Dedifferentiated amniotic fluid mesenchymal stem cell (primary cell): ENCODE data around the gene SF3B2.

ENCODE experiments used
- DNase-seq: peaks from one replicate; pipeline ENCODE4 v3.0.0-alpha.2; 2016; ENCODE audit errors: extremely low spot score

SF3B2 gene

DNA sequence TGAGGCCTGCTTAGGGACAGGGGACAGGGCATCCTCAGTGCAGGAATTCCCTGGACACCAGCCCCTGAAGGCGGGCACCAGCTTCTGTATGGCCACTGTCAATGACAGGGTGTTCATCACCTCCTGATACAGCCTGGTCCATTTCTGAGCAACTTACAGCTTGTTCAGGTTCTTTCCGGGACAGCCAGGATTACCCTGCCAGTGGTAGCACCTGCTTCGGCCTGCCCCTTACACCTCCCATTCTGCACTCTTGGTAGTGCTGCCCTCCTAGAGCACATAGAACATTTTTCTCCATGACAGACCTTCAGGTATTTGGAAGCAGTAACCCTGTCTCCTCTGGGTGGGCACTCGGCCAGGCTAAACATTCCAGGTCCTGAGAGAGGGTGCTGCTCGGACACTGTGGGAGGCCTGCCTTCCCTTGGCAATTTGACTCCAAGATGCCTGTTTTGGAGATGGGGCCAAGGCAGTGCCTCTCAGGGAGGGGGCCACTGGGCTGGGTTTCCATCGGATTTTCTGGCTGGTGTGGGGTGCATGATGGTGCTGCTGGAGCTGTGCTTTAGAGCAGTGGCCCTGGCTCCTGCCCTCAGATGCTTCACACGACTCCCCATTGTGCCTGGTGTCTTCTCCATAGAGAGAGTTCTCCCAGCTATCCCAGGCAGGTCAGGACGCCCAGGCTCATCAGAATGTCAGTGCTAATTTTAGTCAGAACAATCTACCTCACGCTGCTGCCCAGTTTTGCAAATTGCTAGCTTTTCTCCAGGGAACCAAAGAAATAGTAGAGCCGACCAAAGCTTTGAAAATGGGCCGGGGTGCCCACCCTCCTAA lies 4.4 kb upstream of the SF3B2 start:
- DNase-seq, result no peak

GRCh38 chr11:66048547-66049323 lies 3.4 kb upstream of the SF3B2 start, which contains the start of gene GAL3ST3:
Gene GAL3ST3, minus strand, starts transcription at chr11:66049161. Its CDS starts 3,746 bp downstream, at chr11:66045415.
- no peak for DNase-seq

DNA sequence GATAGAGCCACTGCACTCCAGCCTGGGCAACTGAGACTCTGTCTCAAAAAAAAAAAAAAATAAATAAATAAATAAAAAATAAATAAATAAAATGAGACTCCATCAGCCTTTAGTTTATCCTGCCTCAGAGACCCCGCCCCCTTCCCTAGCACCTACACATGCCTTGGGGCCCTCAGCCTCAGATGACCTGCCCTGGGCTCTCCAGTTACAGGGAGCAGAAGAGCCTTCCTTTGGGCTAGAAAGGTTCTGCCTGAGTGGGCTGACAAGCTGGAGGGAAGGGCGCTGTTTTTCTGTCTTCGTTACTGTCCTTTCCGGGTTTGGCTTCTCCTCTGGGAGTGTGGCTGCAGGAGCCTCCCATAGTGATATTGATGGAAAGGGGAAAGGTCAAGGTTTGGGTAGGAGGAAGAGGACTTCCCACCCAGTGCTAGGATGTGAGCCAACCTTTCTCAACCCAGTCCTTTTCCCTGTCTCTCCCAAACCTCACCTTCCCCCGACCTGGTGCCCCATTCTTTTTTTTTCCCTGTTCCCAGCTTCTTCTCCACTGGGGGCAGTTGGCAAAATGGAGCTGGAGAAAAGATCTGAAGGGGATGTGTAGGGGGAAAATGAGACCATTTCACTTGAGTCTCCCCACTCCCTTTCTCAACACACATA lies 1.5 kb upstream of the SF3B2 start:
- no peak for DNase-seq

GRCh38 chr11:66051371-66051765 lies 796 bp upstream of the SF3B2 start:
- DNase-seq, result no peak

DNA sequence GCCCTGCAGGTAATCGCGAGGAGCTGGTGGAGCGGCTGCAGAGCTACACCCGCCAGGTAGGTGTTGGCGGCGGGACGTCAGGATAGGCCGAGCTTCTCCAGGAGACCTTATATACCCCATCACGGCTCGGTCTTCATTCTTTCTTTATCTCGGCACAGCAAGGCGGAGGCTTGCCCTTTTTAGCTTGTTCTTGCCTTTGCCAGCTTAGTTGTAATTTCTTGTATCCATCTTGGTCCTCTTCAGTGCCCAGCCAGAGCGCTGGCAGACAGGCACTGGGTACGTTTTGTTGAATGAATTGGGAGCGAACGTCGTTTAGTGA lies 459 bp downstream of the SF3B2 start:
- no peak for DNase-seq

GRCh38 chr11:66055021-66055420 lies 2.9 kb downstream of the SF3B2 start:
- no peak for DNase-seq

GRCh38 chr11:66056501-66056900 lies 4.3 kb downstream of the SF3B2 start:
- DNase-seq, result no peak

- DNase-seq, result no peak
Measured at GRCh38 chr11:66059966-66060680, 8.0 kb downstream of the SF3B2 start.

GRCh38 chr11:66061268-66061667 lies 9.1 kb downstream of the SF3B2 start:
- DNase-seq, result no peak

DNA sequence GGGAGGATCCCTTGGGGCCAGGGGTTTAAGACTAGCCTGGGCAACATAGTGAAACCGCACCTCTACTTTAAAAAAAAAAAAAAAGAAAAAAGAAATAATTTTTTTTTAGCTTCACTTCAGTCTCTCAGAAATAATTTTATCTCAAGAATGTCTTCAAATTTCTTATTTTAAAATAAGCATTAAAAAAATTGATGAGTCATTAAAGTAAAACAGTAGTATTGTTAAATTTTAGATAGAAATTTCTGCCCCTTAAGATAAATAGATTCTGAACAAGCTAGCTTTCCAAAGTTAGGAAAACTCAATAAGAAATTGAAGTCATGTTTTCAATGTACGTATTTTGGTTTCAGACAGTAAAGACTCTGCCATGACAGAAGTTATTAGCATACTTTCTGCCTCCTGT lies 10.2 kb downstream of the SF3B2 start:
- no peak for DNase-seq

- DNase-seq, result no peak
Measured at GRCh38 chr11:66063900-66064299, 11.7 kb downstream of the SF3B2 start.

DNA sequence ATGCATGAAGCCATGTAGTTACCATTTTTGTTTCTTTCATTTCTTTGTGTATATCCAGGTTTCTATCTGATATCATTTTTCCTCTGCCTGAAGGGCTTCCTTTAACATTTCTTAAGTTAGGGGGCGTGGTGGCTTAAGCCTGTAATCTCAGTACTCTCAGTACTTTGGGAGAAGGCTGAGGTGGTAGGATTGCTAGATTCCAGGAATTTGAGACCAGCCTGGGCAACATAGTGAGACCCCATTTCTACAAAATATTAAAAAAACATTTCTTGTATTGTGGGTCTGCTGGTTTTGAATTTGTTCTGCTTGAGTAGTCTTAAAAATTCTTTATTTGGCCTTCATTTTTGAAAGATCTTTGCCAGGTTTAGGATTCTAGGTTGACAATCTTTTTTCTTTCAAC lies 12.4 kb downstream of the SF3B2 start:
- DNase-seq, result no peak

DNA sequence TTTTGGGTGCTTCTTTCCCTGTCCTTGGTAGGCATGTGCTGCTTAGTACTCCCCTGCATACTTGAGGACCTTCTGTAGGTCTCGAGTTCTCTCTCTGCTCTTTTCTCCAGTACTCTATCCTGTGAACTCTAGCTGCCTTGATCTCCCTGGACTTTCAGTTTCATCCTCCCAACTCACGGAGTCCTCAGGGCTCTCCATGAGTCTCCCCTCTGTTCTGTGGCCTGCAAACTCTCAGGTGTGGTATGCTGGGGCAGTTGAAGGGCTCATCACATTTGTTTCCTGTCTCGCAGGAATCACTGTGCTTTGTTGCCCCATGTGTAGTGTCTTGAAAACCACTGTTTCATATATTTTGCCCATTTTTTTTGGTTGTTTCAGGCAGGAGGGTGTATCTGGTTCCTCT lies 14.6 kb downstream of the SF3B2 start:
- DNase-seq, result no peak

- no peak for DNase-seq
Measured at GRCh38 chr11:66067640-66068039, 15.5 kb downstream of the SF3B2 start.

DNA sequence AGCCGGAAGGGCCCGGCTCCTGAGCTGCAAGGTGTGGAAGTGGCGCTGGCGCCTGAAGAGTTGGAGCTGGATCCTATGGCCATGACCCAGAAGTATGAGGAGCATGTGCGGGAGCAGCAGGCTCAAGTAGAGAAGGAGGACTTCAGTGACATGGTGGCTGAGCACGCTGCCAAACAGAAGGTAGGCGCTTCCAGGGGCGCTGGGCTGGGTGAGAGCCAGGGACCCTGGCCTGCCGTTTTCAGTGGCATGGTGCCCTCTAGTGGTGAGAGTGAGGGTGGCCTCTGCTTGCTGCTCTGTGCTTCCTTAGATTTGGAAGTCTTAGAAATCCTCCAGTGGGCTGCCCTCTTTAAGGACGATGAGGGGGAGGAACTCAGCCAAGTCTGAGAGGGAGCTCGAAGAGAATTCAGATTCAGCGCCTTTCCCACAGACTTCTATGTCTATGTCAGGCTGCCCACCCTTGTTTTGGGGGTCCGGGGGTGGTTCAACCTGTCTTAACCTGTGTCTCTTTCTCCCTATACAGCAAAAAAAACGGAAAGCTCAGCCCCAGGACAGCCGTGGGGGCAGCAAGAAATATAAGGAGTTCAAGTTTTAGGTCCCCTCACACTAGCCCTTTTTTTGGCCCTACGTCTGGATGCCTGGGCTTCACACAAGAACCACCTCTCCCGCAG lies 16.1 kb downstream of the SF3B2 start:
- peak; percentile 69 for DNase-seq

- DNase-seq, result peak; percentile 45
Measured at GRCh38 chr11:66068923-66069714, 17.0 kb downstream of the SF3B2 start.

DNA sequence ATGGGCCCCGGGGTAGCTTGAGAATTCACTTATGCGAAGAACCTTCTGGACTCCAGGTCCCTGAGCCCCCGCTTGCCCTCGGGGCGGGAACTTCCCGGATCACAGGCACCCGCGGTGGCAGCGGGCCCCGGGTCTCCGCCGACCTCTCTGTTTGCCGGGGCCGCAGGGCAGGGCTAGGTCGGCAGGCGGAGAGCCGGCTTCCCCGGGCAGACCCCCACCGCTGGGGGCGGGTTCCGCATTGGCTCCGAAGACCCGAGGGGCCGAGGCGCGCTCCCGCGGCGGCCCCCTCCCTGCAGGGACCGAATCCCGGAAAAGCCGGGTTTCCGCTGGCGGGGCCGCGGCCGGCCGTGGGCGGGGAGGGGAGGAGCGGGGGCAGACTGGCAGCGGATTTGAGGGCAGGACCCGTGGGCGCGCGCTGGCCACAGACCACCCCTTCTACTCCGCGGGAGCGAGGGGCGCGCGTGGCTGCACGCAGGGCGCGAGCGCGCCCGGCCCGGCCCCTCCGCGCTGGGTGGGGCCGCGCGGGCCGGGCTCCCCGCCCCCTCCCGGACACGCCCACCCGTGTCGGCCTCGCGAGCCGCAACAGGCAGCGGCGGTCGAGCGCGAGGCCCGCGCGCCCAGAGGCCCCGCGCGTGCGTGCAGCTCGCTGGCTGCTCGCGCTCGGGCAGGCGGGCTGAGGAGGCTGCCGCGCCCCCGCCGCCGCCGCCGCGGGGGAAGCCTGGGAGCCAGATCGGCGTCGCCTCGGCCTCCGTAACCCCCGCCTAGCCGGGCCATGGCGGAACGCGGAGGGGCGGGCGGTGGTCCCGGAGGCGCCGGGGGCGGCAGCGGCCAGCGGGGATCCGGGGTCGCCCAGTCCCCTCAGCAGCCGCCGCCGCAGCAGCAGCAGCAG lies 17.8 kb downstream of the SF3B2 start, which contains the start of gene PACS1:
PACS1 (plus strand) TSS at position 558 of the 889 bp plus-strand sequence; CDS start at position 773, 215 bp downstream.
- peak; percentile 65 for DNase-seq

- no peak for DNase-seq
Measured at GRCh38 chr11:66070604-66071380, 18.6 kb downstream of the SF3B2 start.

DNA sequence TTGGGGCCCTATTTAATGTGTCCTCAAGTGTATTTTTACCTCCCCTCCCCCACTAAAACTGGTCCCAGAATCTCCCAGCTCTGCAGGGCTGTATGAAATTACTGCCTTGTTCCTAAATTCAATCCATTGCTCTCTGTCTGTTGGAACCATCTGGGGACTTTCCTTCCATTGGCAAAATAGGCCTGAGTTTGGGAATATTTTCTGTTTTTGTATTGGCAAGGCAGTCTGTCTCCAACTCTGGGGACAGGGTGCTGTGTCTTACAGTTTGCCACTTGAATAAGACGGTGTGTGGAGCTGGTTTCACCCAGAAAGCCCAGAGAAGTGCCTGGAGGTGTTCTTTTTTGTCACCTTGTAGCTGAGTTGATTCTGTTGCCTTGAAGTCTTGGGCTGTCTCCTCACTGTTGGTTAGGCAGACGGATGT lies 19.2 kb downstream of the SF3B2 start:
- DNase-seq, result no peak
